Jurkat, Clone E6-1 (cell line): ENCODE measurements around the gene ARHGAP1. TPM values are rescaled to one million over a fixed set of nuclear protein-coding genes. Genes with fewer than 3 reads are reported as not detected.

Experiments
- DNase-seq: peaks from one replicate; pipeline ENCODE4 v3.0.0-alpha.2; 2011; ENCODE audit warnings: low read depth, low spot score
- H3K4me3 ChIP-seq: 2 replicates; pipeline ENCODE4 v1.5.1; 2011; ENCODE audit warnings: mild to moderate bottlenecking, low read length, control low read depth, moderate library complexity
- polyA plus RNA-seq: library from polyadenylated mRNA; unstranded; fragments of >200 nt; gene quantifications from one replicate; pipeline ENCODE4 v1.2.1, GENCODE V29; 2012; ENCODE audit warnings: missing spikeins; ENCODE audit not compliant: insufficient read length, insufficient read depth

Gene ARHGAP1
- polyA plus RNA-seq, result 24.7 TPM

DNA sequence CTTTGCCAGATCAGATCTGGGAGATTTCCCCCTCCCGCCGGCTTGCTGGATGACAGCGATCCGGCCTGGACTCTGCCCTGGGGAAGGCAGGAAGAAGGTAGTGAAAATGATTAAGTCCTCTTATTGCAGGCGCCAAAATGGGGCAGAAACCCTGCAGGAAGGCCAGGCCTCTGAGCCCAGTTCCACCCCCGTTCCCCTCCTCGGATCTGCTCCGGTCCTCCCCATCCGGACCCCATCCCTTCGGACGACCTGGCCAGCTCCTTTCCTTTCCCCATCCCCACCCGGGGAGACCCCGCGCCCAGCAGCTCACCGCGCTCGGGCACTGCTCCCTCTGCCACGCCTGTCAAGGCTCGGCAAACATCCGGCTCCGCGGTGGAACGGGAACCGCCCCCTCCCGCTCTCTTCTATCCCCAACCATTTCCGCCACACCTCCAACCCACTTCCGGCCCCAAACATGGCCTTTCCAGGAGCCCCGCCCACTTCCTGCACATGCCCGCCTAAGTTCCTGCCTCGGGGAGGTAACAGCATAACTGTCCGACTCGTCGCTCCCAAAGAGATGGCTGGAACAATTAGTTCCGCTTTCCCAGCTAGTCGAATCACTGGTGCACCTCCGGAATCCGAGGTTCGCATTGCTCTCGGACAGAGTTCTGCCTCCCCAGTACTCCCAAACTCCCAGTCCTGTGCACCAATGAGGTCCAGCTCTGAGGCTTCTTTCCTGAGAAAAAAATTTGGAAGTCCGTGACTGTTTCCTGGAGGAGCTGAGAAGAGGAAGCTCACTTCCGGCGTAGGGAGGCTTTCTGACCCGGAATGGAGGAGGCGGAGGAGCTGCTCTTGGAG, at the start of gene ARHGAP1, which contains the start of gene ZNF408:
Gene ARHGAP1, minus strand, starts transcription at position 379 of the 837 bp plus-strand sequence. CDS start 4,512 bp downstream, outside the sequence.
Gene ZNF408, plus strand, starts transcription at position 791 of the 837 bp plus-strand sequence. Its CDS starts 17 bp downstream, at position 808.
- H3K4me3 ChIP-seq, result peak within 1 kb of the TSS; percentile 99
- DNase-seq, result peak; percentile 99

DNA sequence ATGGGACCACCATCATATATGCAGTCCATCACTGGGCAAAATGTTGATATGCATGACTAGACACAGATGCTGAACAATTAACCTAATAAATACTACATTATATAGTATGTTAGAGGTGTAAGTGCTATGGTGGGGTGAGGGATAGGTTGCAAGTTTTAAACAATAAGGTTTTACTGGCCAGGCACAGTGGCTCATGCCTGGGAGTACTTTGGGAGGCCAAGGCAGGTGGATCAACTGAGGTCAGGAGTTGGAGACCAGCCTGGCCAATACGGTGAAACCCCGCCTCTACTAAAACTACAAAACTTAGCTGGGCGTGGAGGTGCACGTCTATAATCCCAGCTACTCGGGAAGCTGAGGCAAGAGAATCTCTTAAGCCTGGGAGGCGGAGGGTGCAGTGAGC, 46.7 kb upstream of the ARHGAP1 start:
- no peak for DNase-seq
- H3K4me3 ChIP-seq, result no peak overlapping the region

DNA sequence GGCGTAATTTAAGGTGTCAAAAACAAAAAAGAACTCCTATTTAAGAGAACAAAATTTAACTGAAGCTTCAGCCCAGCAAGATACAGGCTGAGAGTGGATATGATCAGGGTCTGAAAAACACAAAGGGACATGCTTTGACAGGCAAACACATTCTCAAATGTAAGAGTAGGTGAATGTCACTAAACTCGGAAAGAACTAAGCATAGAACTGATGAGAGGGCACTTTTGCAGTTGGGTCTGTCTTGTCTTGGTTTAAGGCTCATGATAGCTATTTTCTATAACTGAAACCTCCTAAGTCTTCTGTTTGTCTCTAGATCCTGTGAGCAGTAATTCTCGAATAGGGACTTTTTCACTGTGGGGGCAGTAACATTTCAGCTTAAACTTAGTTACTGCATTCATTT, 45.6 kb upstream of the ARHGAP1 start:
- no peak overlapping the region for H3K4me3 ChIP-seq
- DNase-seq, result no peak

DNA sequence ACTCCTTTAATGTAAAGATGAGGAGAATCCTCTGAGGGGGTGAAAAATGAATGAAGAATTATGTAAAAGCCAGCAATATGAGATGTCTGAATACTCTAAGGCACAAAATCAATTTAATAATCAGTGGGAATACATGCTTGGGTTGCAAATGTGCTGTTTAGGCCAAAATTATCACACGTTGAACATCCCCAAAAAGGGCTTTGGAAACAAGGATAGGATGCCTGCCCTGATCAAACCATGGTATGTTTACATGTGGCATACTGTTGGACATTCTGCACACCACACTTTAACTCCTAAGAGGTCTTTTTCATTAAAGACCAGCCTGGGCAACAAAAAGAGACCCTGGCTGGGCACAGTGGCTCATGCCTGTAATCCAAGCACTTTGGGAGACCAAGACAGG, 44.9 kb upstream of the ARHGAP1 start:
- no peak for DNase-seq
- H3K4me3 ChIP-seq, result no peak overlapping the region

DNA sequence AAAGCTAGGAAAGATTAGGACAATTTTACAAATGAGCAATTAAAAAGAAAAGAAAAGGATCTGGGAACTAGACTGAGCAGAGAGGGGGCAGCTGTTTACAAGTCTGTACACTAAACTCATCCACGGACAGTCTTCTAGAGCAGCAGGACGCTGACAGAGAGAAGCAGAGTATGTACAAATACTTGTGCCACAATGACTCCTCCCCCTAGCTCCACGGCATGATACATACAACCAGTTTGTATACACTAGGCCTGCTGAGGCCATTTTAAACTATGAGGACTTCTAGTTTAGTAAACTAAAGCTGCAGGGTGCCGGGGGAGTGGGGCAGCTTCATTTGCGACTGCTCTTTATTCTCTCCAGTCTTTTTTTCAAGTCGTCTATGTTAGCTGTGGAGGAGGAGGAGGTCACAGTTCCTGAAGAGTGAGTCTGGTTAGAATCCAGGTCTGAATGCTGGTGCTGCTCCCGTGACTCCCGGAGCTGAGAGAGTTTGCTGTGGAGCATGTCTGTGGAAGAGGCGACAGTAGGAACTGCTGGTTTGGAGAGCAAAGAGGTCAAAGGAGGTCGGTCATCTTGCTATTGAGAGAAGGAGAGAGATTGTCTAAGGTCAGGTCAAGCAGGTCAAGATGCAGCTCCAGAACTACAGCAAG, 43.4 kb upstream of the ARHGAP1 start:
- H3K4me3 ChIP-seq, result no peak overlapping the region
- no peak for DNase-seq

DNA sequence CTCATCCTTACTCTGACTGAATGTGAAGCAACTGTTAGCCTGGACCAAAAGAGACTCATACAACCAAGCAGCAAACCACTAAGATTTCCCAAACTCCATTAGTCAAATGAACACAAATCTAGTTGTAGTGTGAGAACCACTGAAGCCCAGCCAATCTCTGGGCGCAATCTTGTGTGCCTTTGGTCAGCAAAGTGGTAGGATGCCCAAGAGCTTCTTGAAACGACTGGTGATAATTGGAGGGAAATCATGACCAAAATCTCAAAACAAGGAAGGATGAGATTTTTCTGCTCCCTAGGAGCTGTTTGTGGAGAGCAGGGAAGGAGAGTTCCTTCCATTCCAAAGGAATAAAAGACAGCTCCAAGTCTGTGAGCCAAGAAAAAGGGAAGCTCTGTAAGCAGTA, 42.6 kb upstream of the ARHGAP1 start:
- DNase-seq, result no peak
- H3K4me3 ChIP-seq, result no peak overlapping the region

DNA sequence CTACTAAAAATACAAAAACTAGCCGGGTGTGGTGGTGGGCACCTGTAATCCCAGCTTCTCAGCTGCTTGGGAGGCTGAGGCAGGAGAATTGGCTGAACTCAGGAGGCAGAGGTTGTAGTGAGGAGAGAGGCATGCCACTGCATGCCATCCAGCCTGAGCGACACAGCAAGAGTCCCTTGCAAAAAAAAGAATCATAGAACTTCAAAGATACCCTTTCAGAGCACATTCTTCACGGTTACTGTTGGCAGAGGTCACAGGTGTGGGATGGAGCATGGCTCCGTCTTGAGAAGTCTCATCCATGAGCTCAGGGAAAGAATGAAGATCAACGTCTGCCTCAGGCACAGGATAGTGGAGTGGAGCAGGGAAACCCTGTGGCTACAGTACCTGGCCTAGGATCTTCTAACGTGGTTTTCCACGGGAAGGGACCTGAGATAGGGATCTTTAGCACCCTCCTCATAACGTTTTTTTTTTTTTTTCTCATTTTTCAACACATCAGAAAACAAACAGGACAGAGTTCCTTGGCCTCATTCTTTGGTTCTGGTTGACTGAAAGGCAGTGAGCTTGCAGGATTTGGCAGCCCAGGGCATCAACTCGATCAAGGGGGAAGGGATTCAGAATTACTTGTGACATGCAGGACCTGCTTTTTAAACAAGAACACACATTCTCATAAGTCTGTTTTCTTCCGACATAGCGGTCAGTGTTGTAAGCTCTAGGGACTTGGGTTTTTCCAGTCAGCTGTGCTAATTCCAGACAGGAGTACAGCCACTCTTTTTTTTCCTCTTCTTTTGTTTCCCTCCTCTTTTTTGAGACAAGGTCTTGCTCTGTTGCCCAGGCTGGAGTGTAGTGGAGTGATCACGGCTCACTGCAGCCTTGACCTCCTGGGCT, 41.4 kb upstream of the ARHGAP1 start:
- no peak overlapping the region for H3K4me3 ChIP-seq
- DNase-seq, result no peak

DNA sequence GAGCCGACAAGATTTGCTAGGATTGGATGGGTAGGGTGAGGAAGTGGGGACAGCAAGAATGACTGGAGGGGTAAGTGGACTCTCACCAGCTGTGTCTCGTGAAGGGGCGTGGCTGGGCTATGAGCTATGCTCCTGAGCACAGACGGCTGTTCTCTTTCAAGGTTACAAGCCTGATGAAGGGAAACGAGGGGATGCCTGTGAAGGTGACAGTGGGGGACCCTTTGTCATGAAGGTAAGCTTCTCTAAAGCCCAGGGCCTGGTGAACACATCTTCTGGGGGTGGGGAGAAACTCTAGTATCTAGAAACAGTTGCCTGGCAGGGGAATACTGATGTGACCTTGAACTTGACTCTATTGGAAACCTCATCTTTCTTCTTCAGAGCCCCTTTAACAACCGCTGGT, 38.5 kb upstream of the ARHGAP1 start:
- H3K4me3 ChIP-seq, result no peak overlapping the region
- DNase-seq, result no peak

DNA sequence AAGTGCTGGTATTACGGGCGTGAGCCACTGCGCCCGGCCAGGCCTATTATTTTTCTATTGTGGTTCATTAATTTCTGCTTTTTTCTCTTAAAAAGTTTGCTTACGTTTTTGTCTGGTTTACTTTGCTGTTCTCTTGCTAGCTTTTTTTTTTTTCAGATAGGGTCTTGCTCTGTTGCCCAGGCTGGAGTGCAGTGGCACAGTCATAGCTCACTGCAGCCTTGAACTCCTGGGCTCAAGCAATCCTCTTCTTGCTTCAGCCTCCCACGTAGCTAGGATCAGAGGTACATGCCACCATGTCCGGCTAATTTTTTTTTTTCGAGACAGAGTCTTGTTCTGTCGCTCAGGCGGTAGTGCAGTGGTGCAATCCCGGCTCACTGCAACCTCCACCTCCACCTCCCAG, 37.3 kb upstream of the ARHGAP1 start:
- DNase-seq, result no peak
- H3K4me3 ChIP-seq, result no peak overlapping the region

DNA sequence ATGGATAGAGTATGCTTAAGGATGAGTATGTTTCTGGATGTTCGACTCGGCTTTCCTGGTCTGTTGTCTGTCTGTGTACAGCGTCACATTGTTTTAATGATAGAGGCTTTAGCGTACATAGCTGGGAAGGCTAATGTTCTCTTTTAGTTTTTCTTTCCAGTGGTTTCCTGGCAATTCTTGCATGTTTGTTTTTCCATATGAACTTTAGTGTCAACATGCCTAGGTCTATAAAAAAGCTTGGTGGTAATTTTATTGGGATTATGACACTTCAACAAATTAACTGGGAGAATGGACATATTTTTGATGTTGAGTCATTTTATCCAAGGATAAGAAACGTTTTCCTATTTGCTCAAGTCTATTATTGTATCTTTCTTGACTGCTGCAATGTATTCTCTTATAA, 36.2 kb upstream of the ARHGAP1 start:
- H3K4me3 ChIP-seq, result no peak overlapping the region
- no peak for DNase-seq

DNA sequence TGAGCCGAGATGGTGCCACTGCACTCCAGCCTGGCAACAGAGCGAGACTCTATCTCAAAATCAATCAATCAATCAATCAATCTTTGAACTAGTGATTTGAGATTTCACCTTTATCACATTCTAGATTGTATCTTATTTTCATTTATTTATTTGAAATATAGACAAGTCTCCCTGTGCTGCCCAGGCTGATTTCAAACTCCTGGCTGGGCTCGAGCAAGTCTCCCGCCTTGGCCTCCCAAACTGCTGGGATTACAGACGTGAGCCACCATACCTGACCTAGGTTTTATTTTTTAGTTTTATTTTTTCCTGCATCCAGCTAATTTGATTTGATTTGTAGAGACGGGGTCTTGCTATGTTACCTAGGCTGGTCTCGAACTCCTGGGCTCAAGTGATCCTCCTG, 35.7 kb upstream of the ARHGAP1 start:
- H3K4me3 ChIP-seq, result no peak overlapping the region
- DNase-seq, result no peak

DNA sequence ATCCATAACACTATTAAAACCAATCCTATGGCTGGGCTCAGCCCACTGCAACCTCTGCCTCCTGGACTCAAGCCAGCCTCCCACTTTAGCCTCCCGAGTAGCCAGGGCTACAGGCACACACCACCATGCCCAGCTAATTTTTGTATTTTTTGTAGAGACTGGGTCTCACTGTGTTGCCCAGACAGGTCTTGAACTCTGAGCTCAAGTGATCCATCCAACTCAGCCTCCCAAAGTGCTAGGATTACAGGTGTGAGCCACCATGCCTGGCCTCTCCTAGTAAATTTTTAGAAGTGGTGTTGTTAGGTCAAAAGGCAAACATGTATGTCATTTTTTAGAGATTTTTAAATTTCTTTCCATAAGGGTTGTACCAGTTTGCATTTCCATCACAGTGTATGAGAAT, 32.8 kb upstream of the ARHGAP1 start:
- no peak overlapping the region for H3K4me3 ChIP-seq

DNA sequence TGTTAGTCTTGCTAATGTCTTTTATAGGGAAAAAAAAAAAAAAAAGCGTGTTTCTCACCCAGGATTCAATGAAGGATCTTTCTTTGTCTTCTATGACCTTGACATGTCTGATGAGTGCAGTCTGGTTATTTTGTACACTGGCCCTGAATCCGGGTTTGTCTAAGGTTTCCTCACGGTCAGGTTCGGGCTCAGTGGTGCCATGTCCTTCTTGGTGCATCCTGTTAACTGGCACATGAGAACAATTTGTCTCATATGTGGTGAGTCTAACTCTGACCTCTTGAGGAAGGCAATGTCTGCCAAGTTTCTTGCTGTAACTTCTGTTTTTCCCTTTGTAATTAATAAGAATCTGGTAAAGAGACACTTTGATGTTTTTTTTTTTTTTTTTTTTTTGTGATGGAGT, 31.1 kb upstream of the ARHGAP1 start:
- H3K4me3 ChIP-seq, result no peak overlapping the region
- no peak for DNase-seq

More for the DNA sequence above, 32.8 kb upstream of the ARHGAP1 start:
- no peak for DNase-seq

DNA sequence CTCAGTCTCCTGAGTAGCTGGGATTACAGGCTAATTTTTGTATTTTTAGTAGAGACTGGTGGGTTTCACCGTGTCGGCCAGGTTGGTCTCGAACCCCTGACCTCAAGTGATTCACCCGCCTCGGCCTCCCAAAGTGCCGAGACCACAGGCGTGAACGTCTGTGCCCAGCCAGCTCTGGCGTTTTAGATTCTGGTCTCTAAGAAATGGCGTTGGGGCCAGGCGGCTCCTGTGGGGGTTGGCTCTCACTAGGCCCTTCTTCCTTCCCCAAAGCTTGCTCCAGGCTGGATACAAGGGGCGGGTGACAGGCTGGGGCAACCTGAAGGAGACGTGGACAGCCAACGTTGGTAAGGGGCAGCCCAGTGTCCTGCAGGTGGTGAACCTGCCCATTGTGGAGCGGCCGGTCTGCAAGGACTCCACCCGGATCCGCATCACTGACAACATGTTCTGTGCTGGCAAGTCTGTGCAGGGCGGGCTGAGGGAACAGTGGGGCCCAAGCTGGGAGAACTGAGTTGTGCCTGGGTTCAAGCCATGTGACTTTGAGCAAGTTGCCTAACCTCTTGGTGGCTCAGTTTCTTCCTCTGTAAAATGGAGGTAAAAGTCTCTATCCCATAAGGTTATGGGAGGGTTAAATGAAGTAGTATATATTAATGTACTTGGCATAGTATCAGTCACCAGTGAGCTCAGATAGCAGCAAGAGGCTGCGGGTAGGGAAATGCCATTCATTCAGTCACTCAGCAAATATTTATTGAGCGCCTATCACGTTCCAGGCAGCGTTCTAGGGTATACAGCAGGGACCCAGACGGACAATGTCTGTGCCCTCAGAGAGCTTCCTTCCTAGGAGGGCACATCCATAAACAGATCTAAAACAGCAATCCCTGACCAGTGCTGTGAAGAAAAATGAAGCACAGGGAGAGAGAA, 28.9 kb upstream of the ARHGAP1 start:
- no peak overlapping the region for H3K4me3 ChIP-seq
- no peak for DNase-seq

DNA sequence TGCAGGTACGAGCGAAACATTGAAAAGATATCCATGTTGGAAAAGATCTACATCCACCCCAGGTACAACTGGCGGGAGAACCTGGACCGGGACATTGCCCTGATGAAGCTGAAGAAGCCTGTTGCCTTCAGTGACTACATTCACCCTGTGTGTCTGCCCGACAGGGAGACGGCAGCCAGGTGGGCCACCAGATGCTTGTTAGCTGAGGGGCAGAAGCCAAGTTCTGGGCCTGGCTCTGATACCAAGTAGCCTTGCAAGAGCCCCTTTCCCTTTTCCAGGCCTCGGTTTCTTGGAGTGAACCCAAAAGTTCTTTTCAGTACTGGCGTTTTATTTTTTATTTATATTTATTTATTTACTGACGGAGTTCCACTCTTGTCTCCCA, 28.2 kb upstream of the ARHGAP1 start:
- no peak for DNase-seq
- H3K4me3 ChIP-seq, result no peak overlapping the region

DNA sequence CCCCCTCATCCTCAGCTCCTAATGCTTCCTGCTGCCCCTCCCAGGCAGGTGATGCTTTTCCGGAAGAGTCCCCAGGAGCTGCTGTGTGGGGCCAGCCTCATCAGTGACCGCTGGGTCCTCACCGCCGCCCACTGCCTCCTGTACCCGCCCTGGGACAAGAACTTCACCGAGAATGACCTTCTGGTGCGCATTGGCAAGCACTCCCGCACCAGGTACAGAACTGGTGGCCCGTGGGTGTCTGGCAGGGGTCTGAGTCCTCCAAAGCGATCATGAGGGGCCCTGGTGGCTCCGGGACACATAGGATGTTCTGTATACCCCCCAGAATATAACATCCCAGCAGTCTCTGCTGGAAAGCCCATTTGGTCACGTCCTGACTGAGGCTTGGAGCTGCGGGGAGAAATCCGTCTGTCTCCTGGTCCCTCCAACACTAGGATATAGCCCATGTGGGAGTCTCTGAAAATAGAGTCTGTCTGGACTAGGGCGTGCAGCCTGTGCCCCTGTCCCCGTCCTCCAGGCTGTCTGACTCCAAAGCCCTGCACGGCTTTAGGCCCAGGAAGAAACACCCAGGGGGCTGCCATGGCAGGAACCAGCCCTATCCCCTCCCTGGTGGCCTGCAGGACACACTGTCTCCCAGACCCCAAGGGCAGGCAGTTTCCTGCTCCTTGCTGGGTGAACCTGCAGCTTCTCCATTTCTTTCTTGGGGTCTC, 27.7 kb upstream of the ARHGAP1 start:
- H3K4me3 ChIP-seq, result no peak overlapping the region
- no peak for DNase-seq

DNA sequence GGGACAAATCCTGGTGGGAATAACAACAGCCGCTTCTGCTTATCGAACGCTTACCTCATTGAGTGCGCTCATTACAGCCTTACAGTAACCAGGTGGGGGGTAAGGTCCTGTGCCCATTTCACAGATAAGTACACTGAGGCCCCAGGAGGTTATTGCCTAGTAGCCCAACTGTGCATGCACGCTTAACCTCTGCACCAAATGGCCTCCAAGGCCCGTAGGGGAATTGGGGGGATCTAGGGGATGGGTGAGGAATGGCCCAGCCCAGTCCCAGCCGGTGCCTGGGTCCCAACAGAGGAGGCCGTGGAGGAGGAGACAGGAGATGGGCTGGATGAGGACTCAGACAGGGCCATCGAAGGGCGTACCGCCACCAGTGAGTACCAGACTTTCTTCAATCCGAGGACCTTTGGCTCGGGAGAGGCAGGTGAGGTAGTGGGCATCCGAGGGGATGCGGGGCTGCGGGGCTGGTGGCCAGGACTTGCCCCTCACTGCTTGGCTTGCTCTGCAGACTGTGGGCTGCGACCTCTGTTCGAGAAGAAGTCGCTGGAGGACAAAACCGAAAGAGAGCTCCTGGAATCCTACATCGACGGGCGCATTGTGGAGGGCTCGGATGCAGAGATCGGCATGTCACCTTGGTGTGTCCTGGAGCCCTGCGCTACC, 25.9 kb upstream of the ARHGAP1 start:
- no peak overlapping the region for H3K4me3 ChIP-seq
- DNase-seq, result no peak
